MV-4-11 (cell line): ENCODE measurements around the gene BMPR1A.

ENCODE experiments used
- DNase-seq: peaks from one replicate; lab custom pipeline; 2025; lab: John Stamatoyannopoulos, UW

The BMPR1A gene

GRCh38 chr10:86756511-86757112, at the start of gene BMPR1A:
BMPR1A (plus strand) TSS chr10:86756619; CDS start chr10:86876019, 119,400 bp downstream.
- no peak for DNase-seq

GRCh38 chr10:86706977-86707376, 49.4 kb upstream of the BMPR1A start:
- no peak for DNase-seq

GRCh38 chr10:86707505-86707904, 48.9 kb upstream of the BMPR1A start:
- DNase-seq = no peak

- no peak for DNase-seq
These were observed 48.2 kb upstream of the BMPR1A start for GRCh38 chr10:86708068-86708782.

- no peak for DNase-seq
These were observed 47.5 kb upstream of the BMPR1A start for GRCh38 chr10:86708783-86709380.

- no peak for DNase-seq
These were observed 46.8 kb upstream of the BMPR1A start for GRCh38 chr10:86709396-86710185.

GRCh38 chr10:86710987-86711512, 45.4 kb upstream of the BMPR1A start:
- peak; percentile 73 for DNase-seq

GRCh38 chr10:86711513-86712316, 44.7 kb upstream of the BMPR1A start:
- no peak for DNase-seq

GRCh38 chr10:86712317-86712707, 44.1 kb upstream of the BMPR1A start:
- peak; percentile 54 for DNase-seq

- peak; percentile 32 for DNase-seq
These were observed 41.1 kb upstream of the BMPR1A start for GRCh38 chr10:86715156-86715795.

GRCh38 chr10:86715836-86716235, 40.6 kb upstream of the BMPR1A start:
- DNase-seq = no peak

- no peak for DNase-seq
These were observed 40.0 kb upstream of the BMPR1A start for GRCh38 chr10:86716466-86716865.

GRCh38 chr10:86718556-86718955, 37.9 kb upstream of the BMPR1A start:
- no peak for DNase-seq

- DNase-seq = no peak
These were observed 35.2 kb upstream of the BMPR1A start for GRCh38 chr10:86721232-86721631.

GRCh38 chr10:86723009-86723408, 33.4 kb upstream of the BMPR1A start:
- DNase-seq = no peak

- DNase-seq = no peak
These were observed 32.0 kb upstream of the BMPR1A start for GRCh38 chr10:86724445-86724844.

- no peak for DNase-seq
These were observed 30.3 kb upstream of the BMPR1A start for GRCh38 chr10:86725980-86726676.

GRCh38 chr10:86726677-86726999, 29.8 kb upstream of the BMPR1A start:
- no peak for DNase-seq

- DNase-seq = no peak
These were observed 28.9 kb upstream of the BMPR1A start for GRCh38 chr10:86727470-86727869.

- DNase-seq = no peak
These were observed 28.4 kb upstream of the BMPR1A start for GRCh38 chr10:86728056-86728455.

- no peak for DNase-seq
These were observed 26.7 kb upstream of the BMPR1A start for GRCh38 chr10:86729677-86730076.
